ENCODE data around the gene RPS15. TPM values are rescaled to one million over a fixed set of nuclear protein-coding genes. Genes with fewer than 3 reads are reported as not detected.

Gene RPS15
- total and polyA plus RNA-seq, 2 of the 13 experiments (the other 11 are each of a cell fraction or from before 2014, with no cell fraction given): 695 to 1,411 TPM

DNA sequence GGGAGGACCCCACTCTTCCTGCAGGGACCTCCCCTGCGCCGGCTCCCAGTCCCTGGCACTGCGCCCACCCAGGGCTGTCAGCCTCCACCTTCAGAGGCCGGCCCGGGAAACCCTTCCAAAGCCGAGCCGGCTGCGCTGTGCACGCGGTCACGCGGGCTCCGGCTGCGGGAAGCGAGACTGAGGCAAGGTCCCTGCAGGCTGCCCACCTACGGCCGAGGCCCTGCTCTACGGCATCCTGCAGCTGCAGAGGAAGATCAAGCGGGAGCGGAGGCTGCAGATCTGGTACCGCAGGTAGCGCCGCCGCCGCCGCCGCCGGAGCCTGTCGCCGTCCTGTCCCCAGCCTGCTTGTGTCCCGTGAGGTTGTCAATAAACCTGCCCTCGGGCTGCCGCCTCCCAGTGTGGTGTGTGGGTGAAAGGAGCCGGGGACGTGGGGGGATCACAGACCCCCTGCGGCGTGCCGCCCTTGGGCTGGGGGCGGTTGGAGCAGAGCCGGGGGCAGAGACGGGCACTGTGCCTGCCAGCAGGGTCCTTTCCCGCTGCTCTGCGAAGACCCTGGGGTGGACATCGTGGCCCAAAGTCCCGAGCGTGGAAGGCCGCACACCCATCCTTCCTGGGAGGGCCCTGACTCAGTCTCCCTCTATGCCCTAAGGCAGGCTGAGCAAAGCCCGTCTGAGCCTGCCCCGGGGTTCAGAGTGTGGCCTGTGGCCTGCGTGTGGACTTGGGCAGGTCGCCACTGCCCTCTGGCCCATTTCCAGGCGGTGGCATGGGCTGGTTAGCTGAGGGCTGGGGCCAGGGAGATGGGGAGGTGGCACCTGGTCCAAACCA is 42.8 kb upstream of the RPS15 start (continued):
- TF ChIP-seq, protein P1, sequence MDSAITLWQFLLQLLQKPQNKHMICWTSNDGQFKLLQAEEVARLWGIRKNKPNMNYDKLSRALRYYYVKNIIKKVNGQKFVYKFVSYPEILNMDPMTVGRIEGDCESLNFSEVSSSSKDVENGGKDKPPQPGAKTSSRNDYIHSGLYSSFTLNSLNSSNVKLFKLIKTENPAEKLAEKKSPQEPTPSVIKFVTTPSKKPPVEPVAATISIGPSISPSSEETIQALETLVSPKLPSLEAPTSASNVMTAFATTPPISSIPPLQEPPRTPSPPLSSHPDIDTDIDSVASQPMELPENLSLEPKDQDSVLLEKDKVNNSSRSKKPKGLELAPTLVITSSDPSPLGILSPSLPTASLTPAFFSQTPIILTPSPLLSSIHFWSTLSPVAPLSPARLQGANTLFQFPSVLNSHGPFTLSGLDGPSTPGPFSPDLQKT (CRISPR knock-in tag; IDR thresholded peaks at IDR 0.05; ENCODE audit: borderline replicate concordance): no peak
- no peak for TF ChIP-seq SNAPC2 (CRISPR knock-in tag; IDR thresholded peaks at IDR 0.05)
- TF ChIP-seq HNRNPL (IDR thresholded peaks at IDR 0.05; ENCODE audit: low read depth, low read length): 0 out of 2 replicates have a peak, but pooled peaks have one; percentile 86
- TF ChIP-seq ZBTB8A (CRISPR knock-in tag; IDR thresholded peaks at IDR 0.05; ENCODE audit: borderline replicate concordance, low read depth): no peak
- TF ChIP-seq SRSF1 (optimal IDR thresholded peaks at IDR 0.05; ENCODE audit: low read depth, low read length): peak; percentile 36
- TF ChIP-seq, protein P2, sequence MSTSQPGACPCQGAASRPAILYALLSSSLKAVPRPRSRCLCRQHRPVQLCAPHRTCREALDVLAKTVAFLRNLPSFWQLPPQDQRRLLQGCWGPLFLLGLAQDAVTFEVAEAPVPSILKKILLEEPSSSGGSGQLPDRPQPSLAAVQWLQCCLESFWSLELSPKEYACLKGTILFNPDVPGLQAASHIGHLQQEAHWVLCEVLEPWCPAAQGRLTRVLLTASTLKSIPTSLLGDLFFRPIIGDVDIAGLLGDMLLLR (CRISPR knock-in tag; IDR thresholded peaks at IDR 0.05): no peak
- TF ChIP-seq SRSF4 (IDR thresholded peaks at IDR 0.05; ENCODE audit: low read depth, low read length, poor library complexity, severe bottlenecking): peak; percentile 47
- TF ChIP-seq, protein P3, sequence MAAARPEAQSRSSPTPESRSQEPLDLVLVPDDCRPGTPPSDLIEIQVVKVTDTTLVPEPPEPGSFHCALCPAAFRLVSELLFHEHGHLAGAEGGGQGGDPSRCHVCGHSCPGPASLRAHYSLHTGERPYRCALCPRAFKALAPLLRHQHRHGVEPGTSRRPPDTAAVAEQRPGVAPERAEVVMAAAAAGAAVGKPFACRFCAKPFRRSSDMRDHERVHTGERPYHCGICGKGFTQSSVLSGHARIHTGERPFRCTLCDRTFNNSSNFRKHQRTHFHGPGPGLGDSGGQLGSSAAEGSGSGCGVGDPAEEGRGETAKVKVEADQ (CRISPR knock-in tag; IDR thresholded peaks at IDR 0.05; ENCODE audit: borderline replicate concordance): 0 out of 2 replicates have a peak, but pooled peaks have one; percentile 18
- TF ChIP-seq TCF12 (IDR thresholded peaks at IDR 0.05): no peak
- 0 out of 2 replicates have a peak, but pooled peaks have one; percentile 45 for TF ChIP-seq TCF12 (CRISPR knock-in tag; IDR thresholded peaks at IDR 0.05)
- 0 out of 2 replicates have a peak, but pooled peaks have one; percentile 26 for TF ChIP-seq FIP1L1 (IDR thresholded peaks at IDR 0.05; ENCODE audit: borderline replicate concordance, insufficient read depth, low read depth, low read length)
- TF ChIP-seq EHMT2 (IDR thresholded peaks at IDR 0.05; ENCODE audit: borderline replicate concordance, low read depth, low read length): no peak
- peak; percentile 46; the same call in 1 of the 2 replicates for TF ChIP-seq ZNF234 (CRISPR knock-in tag; conservative IDR thresholded peaks at IDR 0.05)
- no peak for TF ChIP-seq MIER3 (CRISPR knock-in tag; IDR thresholded peaks at IDR 0.05; ENCODE audit: borderline replicate concordance)
- TF ChIP-seq, protein P4, sequence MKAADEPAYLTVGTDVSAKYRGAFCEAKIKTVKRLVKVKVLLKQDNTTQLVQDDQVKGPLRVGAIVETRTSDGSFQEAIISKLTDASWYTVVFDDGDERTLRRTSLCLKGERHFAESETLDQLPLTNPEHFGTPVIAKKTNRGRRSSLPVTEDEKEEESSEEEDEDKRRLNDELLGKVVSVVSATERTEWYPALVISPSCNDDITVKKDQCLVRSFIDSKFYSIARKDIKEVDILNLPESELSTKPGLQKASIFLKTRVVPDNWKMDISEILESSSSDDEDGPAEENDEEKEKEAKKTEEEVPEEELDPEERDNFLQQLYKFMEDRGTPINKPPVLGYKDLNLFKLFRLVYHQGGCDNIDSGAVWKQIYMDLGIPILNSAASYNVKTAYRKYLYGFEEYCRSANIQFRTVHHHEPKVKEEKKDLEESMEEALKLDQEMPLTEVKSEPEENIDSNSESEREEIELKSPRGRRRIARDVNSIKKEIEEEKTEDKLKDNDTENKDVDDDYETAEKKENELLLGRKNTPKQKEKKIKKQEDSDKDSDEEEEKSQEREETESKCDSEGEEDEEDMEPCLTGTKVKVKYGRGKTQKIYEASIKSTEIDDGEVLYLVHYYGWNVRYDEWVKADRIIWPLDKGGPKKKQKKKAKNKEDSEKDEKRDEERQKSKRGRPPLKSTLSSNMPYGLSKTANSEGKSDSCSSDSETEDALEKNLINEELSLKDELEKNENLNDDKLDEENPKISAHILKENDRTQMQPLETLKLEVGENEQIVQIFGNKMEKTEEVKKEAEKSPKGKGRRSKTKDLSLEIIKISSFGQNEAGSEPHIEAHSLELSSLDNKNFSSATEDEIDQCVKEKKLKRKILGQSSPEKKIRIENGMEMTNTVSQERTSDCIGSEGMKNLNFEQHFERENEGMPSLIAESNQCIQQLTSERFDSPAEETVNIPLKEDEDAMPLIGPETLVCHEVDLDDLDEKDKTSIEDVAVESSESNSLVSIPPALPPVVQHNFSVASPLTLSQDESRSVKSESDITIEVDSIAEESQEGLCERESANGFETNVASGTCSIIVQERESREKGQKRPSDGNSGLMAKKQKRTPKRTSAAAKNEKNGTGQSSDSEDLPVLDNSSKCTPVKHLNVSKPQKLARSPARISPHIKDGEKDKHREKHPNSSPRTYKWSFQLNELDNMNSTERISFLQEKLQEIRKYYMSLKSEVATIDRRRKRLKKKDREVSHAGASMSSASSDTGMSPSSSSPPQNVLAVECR (CRISPR knock-in tag; IDR thresholded peaks at IDR 0.05; ENCODE audit: borderline replicate concordance): no peak
- no peak for TF ChIP-seq ETV5 (CRISPR knock-in tag; IDR thresholded peaks at IDR 0.05; ENCODE audit: borderline replicate concordance)
- TF ChIP-seq, protein P5, sequence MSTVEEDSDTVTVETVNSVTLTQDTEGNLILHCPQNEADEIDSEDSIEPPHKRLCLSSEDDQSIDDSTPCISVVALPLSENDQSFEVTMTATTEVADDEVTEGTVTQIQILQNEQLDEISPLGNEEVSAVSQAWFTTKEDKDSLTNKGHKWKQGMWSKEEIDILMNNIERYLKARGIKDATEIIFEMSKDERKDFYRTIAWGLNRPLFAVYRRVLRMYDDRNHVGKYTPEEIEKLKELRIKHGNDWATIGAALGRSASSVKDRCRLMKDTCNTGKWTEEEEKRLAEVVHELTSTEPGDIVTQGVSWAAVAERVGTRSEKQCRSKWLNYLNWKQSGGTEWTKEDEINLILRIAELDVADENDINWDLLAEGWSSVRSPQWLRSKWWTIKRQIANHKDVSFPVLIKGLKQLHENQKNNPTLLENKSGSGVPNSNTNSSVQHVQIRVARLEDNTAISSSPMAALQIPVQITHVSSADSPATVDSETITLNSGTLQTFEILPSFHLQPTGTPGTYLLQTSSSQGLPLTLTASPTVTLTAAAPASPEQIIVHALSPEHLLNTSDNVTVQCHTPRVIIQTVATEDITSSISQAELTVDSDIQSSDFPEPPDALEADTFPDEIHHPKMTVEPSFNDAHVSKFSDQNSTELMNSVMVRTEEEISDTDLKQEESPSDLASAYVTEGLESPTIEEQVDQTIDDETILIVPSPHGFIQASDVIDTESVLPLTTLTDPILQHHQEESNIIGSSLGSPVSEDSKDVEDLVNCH (CRISPR knock-in tag; IDR thresholded peaks at IDR 0.05): no peak
- no peak for TF ChIP-seq SATB2 (CRISPR knock-in tag; IDR thresholded peaks at IDR 0.05)
- TF ChIP-seq MEIS2 (CRISPR knock-in tag; IDR thresholded peaks at IDR 0.05): no peak
